ENCODE measurements around the gene ACBD3. TPM values are rescaled to one million over a fixed set of nuclear protein-coding genes. Genes with fewer than 3 reads are reported as not detected.

ACBD3 gene
- total RNA-seq, 1 donor = 72.0 TPM

DNA sequence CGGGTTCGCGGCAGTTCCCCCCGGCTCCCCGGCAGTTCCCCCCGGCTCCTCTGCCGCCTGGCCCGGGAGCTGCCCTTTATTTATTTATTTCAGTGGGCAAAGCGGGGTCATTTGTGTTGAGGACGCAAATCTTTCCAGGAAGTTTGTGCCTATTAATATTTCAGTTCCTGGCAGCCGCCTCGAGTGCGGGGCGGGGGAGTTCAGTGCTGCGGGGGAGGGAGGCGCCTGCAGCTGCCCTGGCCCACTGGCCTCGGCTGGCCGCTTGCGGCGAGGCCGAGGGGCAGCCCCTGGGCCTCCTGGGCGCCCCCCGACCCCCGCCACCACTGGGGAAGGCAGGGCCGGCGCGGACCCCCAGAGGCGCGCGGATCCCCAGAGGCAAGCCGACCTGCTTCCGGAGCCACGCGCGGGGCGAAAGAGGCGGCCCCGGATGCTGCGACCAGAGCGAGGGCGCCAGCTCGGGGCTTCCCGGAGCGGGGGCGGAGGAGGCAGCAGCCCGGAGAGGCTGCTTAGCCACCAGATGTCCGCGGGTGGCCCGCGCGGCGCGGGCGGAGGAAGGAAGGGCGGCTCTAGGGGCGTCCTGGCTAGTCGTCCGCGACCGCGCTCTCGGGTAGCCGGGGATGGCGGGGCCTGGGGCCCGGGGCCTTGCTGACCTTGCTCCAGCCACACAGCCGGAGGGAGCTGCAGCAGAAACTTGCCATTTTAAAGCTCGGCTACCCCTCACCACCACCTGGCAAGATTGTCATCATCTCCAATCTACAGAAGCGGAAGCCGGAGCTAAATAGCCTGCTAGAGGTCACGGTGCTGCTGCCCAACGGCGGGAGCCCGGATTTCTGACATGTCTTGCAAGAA lies 76.1 kb downstream of the ACBD3 start:
- peak; percentile 63 for DNase-seq (ENCODE audit: low read depth)
- H3K4me3 ChIP-seq (ENCODE audit: low read depth, low read length) = peak overlapping the region; percentile 62
- TF ChIP-seq, protein P1, sequence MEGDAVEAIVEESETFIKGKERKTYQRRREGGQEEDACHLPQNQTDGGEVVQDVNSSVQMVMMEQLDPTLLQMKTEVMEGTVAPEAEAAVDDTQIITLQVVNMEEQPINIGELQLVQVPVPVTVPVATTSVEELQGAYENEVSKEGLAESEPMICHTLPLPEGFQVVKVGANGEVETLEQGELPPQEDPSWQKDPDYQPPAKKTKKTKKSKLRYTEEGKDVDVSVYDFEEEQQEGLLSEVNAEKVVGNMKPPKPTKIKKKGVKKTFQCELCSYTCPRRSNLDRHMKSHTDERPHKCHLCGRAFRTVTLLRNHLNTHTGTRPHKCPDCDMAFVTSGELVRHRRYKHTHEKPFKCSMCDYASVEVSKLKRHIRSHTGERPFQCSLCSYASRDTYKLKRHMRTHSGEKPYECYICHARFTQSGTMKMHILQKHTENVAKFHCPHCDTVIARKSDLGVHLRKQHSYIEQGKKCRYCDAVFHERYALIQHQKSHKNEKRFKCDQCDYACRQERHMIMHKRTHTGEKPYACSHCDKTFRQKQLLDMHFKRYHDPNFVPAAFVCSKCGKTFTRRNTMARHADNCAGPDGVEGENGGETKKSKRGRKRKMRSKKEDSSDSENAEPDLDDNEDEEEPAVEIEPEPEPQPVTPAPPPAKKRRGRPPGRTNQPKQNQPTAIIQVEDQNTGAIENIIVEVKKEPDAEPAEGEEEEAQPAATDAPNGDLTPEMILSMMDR (IDR thresholded peaks at IDR 0.05; ENCODE audit: insufficient read depth, low read length) = no peak

DNA sequence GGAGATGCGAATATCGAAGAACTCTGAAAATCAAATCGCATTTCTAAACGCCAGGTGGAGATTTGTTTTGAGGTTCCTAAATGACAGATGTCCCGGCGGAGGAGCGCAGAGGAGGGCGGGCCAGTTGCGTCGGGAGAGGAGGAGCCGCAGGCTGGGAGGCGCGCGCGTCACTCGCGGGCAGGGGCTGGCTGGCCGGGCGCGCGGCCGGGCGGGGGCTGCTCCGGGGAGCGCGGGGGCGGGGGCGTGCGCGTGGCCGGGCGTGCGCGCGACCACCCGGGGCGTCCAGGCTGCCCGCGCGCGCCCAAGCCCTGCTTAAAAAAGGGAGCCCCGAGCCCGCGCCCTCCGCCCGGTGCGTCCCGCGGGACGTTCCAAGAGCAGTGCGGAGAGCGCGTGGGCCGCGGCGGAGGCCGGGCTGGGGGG lies 76.7 kb downstream of the ACBD3 start:
- TF ChIP-seq, protein P1 (IDR thresholded peaks at IDR 0.05; ENCODE audit: insufficient read depth, low read length) = no peak
- peak overlapping the region; percentile 62 for H3K4me3 ChIP-seq (ENCODE audit: low read depth, low read length)
- DNase-seq (ENCODE audit: low read depth) = peak; percentile 67

DNA sequence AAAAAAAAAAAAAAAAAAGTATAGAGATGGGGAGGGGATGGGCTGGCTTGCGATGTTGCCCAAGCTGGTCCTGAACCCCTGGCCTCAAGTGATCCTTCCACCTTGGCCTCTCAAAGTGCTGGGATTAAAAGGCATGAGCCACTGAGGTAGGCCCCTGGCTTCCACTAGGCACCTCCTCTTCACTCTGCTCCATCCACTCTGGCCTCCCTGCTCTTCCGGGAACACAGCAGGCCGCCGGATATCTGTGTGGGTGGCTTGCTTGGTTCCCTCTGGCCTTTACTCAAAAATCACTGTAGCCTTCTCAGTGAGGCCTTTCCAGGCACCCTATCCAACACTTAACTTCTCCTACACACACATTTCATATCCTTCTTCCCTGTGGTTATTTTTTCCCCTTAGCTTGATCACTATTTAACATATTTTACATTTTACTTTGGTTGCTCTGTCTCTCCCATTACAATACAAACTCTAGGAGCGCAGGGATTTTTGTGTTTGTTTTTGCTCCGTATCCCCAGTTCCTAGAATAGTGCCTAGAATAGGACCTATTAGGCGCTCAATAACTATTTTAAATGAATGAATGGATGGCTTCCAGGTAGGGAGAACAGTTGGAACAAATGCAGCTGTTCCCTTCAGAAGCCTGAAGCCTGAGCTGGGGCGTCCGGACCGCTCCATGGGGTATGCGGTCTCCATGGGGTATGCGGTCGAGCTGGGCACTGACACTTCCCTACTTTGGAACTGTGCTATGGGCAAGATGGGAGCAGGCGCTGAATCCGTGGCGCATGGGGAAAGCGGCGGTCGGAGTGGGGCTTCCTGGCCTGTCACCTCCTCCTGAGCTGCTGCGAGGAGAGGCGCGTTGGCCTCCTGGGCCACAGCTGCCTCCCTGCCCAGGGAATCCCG lies 77.4 kb downstream of the ACBD3 start:
- TF ChIP-seq, protein P1 (IDR thresholded peaks at IDR 0.05; ENCODE audit: insufficient read depth, low read length) = peak; percentile 2
- H3K4me3 ChIP-seq (ENCODE audit: low read depth, low read length) = peak overlapping the region; percentile 61
- DNase-seq (ENCODE audit: low read depth) = peak; percentile 74

DNA sequence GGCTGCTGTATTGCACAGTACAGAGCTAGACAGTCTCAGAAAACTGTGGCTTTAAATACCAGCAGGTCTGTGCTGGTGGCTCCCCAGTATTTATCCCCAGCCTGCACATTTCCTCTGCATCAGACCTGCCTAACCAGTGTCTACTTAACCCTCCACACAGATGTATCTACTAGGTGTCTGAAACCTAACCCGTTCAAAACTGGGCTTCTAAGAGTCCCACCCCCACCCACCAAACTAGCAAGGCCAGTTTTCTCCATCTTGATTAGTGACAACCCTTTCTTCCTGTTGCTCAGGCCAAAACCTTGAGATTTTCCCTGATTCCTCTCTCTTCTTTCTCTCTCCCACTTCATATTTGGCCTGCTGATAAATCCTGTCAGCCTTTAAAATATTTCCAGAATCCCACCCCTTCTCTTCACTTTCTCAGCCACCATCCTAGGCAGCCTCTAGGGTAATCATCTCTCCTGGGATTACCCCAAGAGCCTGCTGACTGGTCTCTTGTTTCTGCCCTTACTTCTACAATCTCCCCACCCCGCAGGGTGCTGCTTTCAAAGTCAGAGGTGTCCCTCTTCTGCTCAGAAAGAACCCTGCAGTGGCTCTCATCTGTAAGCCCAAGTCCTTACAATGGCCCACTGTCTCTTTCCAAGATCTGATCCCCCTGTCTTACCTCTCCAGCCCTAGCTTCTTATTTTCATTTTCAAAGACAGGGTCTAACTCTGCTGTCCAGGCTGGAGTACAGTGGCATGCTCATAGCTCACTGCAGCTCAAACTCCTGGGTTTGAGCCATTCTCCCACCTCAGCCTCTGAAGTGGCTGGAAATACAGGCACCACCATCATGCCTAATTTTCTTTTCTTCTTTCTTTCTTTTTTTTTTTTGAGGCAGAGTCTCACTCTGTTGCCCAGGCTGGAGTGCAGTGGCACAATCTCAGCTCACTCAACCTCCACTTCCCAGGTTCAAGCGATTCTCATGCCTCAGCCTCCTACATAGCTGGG lies 78.8 kb downstream of the ACBD3 start:
- TF ChIP-seq, protein P1 (IDR thresholded peaks at IDR 0.05; ENCODE audit: insufficient read depth, low read length) = no peak
- H3K4me3 ChIP-seq (ENCODE audit: low read depth, low read length) = no peak overlapping the region
- no peak for DNase-seq (ENCODE audit: low read depth)

DNA sequence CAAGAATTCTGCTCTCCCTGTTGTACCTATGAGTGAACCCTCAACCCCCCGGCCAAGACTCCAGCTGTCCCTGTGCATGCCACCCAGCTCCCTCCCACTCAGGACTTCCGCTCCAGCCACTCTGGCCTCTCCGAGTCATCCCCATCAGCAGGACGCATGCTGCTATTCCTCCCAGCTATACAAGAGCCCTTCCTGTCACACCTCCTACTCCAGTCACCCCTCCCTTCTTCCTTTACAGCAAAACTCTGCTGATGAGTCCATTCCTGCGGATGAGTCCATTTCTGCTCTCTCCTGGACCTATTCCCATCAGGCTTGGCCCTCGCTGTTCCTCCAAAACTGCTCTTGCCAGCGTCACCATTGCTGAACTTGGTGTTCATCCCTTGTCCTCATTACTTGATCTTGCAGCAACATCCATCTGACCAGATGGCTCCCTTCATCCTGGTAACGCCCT lies 81.8 kb downstream of the ACBD3 start:
- H3K4me3 ChIP-seq (ENCODE audit: low read depth, low read length) = no peak overlapping the region
- no peak for DNase-seq (ENCODE audit: low read depth)
- TF ChIP-seq, protein P1 (IDR thresholded peaks at IDR 0.05; ENCODE audit: insufficient read depth, low read length) = no peak
